ENCODE data around the gene NWD2.

NWD2 gene

DNA sequence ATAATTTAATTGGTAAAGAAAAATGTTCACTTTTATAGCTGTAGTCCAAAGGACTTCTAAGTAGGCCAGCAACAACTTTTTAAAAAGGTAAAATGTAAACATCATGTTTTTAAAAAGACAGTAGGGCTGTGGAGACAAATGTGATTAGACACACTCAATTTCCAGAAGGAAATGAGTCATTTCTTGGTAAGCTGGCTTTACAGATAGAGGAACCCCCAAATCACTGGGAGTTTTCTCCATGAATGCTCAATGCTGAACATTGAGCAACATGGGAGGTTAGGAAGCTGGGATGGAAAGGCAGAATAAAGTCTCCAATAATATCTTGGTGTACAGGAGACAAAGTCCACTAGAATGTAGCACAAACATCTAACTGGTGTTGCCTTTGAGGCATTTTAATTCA lies 121.3 kb downstream of the NWD2 start:
- no peak overlapping the region for H3K27ac ChIP-seq (ENCODE audit: low read depth, low read length)

GRCh38 chr4:37367901-37368300 lies 123.4 kb downstream of the NWD2 start:
- H3K79me2 ChIP-seq (ENCODE audit: control insufficient read depth, insufficient read depth, low read length, unreplicated experiment): no peaks in the 10 kb centered on the region
- no peaks in the 10 kb centered on the region for H3K27me3 ChIP-seq (ENCODE audit: insufficient read depth, low read length)
- H3K4me3 ChIP-seq (ENCODE audit: low read depth, low read length): no peak overlapping the region
- H2AFZ ChIP-seq (ENCODE audit: low read length, unreplicated experiment): no peak overlapping the region
- H3K27ac ChIP-seq (ENCODE audit: low read depth, low read length): no peak overlapping the region
- no peaks in the 10 kb centered on the region for H3K36me3 ChIP-seq (ENCODE audit: insufficient read depth, low read length)
- no peaks in the 10 kb centered on the region for H3K4me1 ChIP-seq (ENCODE audit: control insufficient read depth, insufficient read depth, low read length, unreplicated experiment)

More for the DNA sequence above, 121.3 kb downstream of the NWD2 start:
- H3K4me1 ChIP-seq (ENCODE audit: control insufficient read depth, insufficient read depth, low read length, unreplicated experiment): no peaks in the 10 kb centered on the region
- H3K79me2 ChIP-seq (ENCODE audit: control insufficient read depth, insufficient read depth, low read length, unreplicated experiment): no peaks in the 10 kb centered on the region
- H3K4me3 ChIP-seq (ENCODE audit: low read depth, low read length): no peak overlapping the region
- H3K27me3 ChIP-seq (ENCODE audit: insufficient read depth, low read length): no peaks in the 10 kb centered on the region
- H2AFZ ChIP-seq (ENCODE audit: low read length, unreplicated experiment): no peak overlapping the region
- no peaks in the 10 kb centered on the region for H3K36me3 ChIP-seq (ENCODE audit: insufficient read depth, low read length)

DNA sequence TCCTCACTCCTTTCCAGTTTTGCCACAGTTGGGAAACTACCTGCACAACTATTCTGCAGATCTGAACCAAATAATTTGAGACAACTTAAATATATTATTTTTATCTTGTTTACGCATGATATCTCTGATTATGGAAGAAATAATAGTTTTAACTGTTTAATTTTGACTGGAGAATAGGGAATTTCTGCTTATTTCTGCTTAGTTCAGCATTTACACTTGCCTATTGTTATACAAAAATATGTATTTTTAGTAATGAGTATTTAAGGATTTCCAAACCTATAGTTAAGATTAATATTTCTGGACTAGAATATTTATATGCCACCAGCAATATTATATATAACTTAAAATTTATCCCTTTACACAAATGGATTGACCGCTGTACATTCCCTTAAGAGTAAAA lies 125.5 kb downstream of the NWD2 start:
- Histone ChIP-seq H3K27me3 (ENCODE audit: insufficient read depth, low read length) (no peaks in the 10 kb centered on the region), H2AFZ (ENCODE audit: low read length, unreplicated experiment) (no peak overlapping the region), H3K4me1 (ENCODE audit: control insufficient read depth, insufficient read depth, low read length, unreplicated experiment) (no peaks in the 10 kb centered on the region), H3K4me3 (ENCODE audit: low read depth, low read length) (no peak overlapping the region), H3K79me2 (ENCODE audit: control insufficient read depth, insufficient read depth, low read length, unreplicated experiment) (no peaks in the 10 kb centered on the region), H3K36me3 (ENCODE audit: insufficient read depth, low read length) (no peaks in the 10 kb centered on the region), H3K27ac (ENCODE audit: low read depth, low read length) (no peak overlapping the region)

DNA sequence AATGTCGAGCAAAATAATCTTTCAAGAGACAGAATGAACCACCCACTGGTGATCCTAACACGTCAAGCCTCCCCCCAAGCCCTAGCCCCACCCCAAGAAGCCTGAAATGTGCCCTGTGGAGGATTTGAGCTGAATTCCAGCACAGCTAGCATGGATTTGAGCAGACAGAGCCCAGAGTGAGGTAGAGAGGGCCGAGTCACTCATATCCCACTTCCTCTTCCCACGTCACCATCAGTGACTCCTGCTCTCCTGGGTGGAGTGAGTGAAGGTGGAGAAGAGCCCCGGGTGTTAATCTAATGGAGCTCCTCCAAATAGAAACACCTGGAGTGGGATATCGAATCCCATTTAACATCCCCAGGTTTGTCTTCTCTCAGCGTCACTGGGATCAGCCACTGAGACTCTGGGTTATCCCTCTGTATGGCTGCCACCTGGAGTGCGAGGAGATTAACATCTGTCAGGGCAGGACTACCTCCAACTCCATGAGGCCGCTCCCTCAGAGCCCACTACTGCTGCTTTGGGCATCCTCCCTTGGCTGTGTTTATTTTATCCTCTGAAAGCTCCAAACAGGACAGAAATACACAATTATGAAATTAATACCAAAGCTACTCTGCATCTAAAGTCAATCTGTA lies 136.6 kb downstream of the NWD2 start:
- Histone ChIP-seq H3K4me1 (ENCODE audit: control insufficient read depth, insufficient read depth, low read length, unreplicated experiment) (no peaks in the 10 kb centered on the region), H3K27me3 (ENCODE audit: insufficient read depth, low read length) (peaks cover 39% of the 10 kb centered on the region), H2AFZ (ENCODE audit: low read length, unreplicated experiment) (no peak overlapping the region), H3K4me3 (ENCODE audit: low read depth, low read length) (no peak overlapping the region), H3K27ac (ENCODE audit: low read depth, low read length) (no peak overlapping the region), H3K36me3 (ENCODE audit: insufficient read depth, low read length) (no peaks in the 10 kb centered on the region), H3K79me2 (ENCODE audit: control insufficient read depth, insufficient read depth, low read length, unreplicated experiment) (no peaks in the 10 kb centered on the region)

DNA sequence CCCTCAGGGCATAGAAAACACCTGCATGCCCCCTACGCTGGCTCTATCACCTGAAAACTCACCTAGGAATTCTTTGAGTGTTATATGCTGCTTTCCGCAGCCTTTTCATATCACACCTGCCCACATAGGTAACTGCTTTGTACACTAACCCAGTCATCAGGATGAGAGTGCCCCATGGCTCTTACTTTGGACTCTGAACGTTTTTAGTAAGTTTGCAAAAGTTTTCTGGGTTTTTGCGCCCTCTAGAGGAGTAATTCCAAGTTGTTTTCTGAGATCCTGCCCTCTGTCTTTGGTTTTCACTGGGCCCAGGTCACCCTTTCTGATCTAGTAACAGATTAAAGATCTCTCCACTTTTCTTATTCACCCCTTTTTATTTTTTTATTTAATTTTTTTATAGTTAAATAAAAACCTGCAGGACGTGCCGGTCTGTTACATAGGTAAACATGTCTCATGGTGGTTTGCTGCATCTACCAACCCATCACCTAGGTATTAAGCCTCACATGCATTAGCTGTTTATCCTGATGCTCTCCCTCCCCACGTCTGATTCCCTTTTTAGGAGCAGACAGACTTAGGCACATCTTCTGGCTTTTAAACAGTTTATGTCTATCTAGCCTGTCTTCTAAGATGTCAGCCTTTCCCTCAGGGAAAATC lies 139.2 kb downstream of the NWD2 start:
- no peak overlapping the region for H3K4me3 ChIP-seq (ENCODE audit: low read depth, low read length)
- H3K79me2 ChIP-seq (ENCODE audit: control insufficient read depth, insufficient read depth, low read length, unreplicated experiment): no peaks in the 10 kb centered on the region
- H2AFZ ChIP-seq (ENCODE audit: low read length, unreplicated experiment): no peak overlapping the region

DNA sequence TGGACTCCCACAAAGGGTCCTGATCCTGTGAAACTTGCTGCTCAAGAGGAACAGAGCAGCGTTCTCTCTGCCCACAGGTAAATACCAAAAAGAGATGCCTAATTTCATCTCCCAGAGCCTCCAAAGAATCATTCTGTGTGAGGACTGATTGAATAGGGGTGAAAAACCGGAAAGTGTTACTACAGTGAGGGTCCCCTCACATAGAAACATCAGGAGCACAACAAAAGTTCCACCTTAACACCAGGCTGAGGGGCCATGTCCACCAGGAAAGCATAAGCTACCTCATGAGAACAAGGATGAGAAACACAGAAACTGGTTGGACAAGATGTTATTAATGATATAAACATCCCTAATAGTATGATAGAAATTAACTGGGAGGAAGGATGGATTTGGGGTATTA lies 140.9 kb downstream of the NWD2 start:
- Histone ChIP-seq H3K36me3 (ENCODE audit: insufficient read depth, low read length) (no peaks in the 10 kb centered on the region), H3K27me3 (ENCODE audit: insufficient read depth, low read length) (peaks cover 22% of the 10 kb centered on the region)

More for the DNA sequence above, 139.2 kb downstream of the NWD2 start:
- H3K27me3 ChIP-seq (ENCODE audit: insufficient read depth, low read length): peaks cover 32% of the 10 kb centered on the region
- H3K27ac ChIP-seq (ENCODE audit: low read depth, low read length): no peak overlapping the region
- no peaks in the 10 kb centered on the region for H3K36me3 ChIP-seq (ENCODE audit: insufficient read depth, low read length)
- no peaks in the 10 kb centered on the region for H3K4me1 ChIP-seq (ENCODE audit: control insufficient read depth, insufficient read depth, low read length, unreplicated experiment)

GRCh38 chr4:37388681-37389365 lies 144.3 kb downstream of the NWD2 start:
- Histone ChIP-seq H3K79me2 (ENCODE audit: control insufficient read depth, insufficient read depth, low read length, unreplicated experiment) (no peaks in the 10 kb centered on the region), H3K36me3 (ENCODE audit: insufficient read depth, low read length) (no peaks in the 10 kb centered on the region), H3K4me1 (ENCODE audit: control insufficient read depth, insufficient read depth, low read length, unreplicated experiment) (no peaks in the 10 kb centered on the region), H3K4me3 (ENCODE audit: low read depth, low read length) (no peak overlapping the region), H2AFZ (ENCODE audit: low read length, unreplicated experiment) (no peak overlapping the region), H3K27me3 (ENCODE audit: insufficient read depth, low read length) (peaks cover 12% of the 10 kb centered on the region), H3K27ac (ENCODE audit: low read depth, low read length) (no peak overlapping the region)

More for the DNA sequence above, 140.9 kb downstream of the NWD2 start:
- H3K27ac ChIP-seq (ENCODE audit: low read depth, low read length): no peak overlapping the region
- H2AFZ ChIP-seq (ENCODE audit: low read length, unreplicated experiment): no peak overlapping the region
- no peaks in the 10 kb centered on the region for H3K79me2 ChIP-seq (ENCODE audit: control insufficient read depth, insufficient read depth, low read length, unreplicated experiment)
- no peaks in the 10 kb centered on the region for H3K4me1 ChIP-seq (ENCODE audit: control insufficient read depth, insufficient read depth, low read length, unreplicated experiment)
- H3K4me3 ChIP-seq (ENCODE audit: low read depth, low read length): no peak overlapping the region

GRCh38 chr4:37389366-37389765 lies 144.8 kb downstream of the NWD2 start:
- Histone ChIP-seq H3K79me2 (ENCODE audit: control insufficient read depth, insufficient read depth, low read length, unreplicated experiment) (no peaks in the 10 kb centered on the region), H3K36me3 (ENCODE audit: insufficient read depth, low read length) (no peaks in the 10 kb centered on the region), H2AFZ (ENCODE audit: low read length, unreplicated experiment) (no peak overlapping the region), H3K27ac (ENCODE audit: low read depth, low read length) (no peak overlapping the region), H3K4me1 (ENCODE audit: control insufficient read depth, insufficient read depth, low read length, unreplicated experiment) (no peaks in the 10 kb centered on the region), H3K27me3 (ENCODE audit: insufficient read depth, low read length) (peaks cover 18% of the 10 kb centered on the region), H3K4me3 (ENCODE audit: low read depth, low read length) (no peak overlapping the region)

- Histone ChIP-seq H3K36me3 (ENCODE audit: insufficient read depth, low read length) (no peaks in the 10 kb centered on the region), H3K4me1 (ENCODE audit: control insufficient read depth, insufficient read depth, low read length, unreplicated experiment) (no peaks in the 10 kb centered on the region), H3K4me3 (ENCODE audit: low read depth, low read length) (no peak overlapping the region), H3K79me2 (ENCODE audit: control insufficient read depth, insufficient read depth, low read length, unreplicated experiment) (no peaks in the 10 kb centered on the region), H3K27ac (ENCODE audit: low read depth, low read length) (no peak overlapping the region), H3K27me3 (ENCODE audit: insufficient read depth, low read length) (peaks cover 19% of the 10 kb centered on the region), H2AFZ (ENCODE audit: low read length, unreplicated experiment) (no peak overlapping the region)
Observed at GRCh38 chr4:37389967-37390580, 145.5 kb downstream of the NWD2 start.

GRCh38 chr4:37392521-37393255 lies 148.1 kb downstream of the NWD2 start:
- peaks cover 22% of the 10 kb centered on the region for H3K27me3 ChIP-seq (ENCODE audit: insufficient read depth, low read length)
- H2AFZ ChIP-seq (ENCODE audit: low read length, unreplicated experiment): no peak overlapping the region
- no peak overlapping the region for H3K4me3 ChIP-seq (ENCODE audit: low read depth, low read length)
- H3K36me3 ChIP-seq (ENCODE audit: insufficient read depth, low read length): no peaks in the 10 kb centered on the region
- H3K27ac ChIP-seq (ENCODE audit: low read depth, low read length): no peak overlapping the region
- no peaks in the 10 kb centered on the region for H3K79me2 ChIP-seq (ENCODE audit: control insufficient read depth, insufficient read depth, low read length, unreplicated experiment)
- no peaks in the 10 kb centered on the region for H3K4me1 ChIP-seq (ENCODE audit: control insufficient read depth, insufficient read depth, low read length, unreplicated experiment)
